MM.1S (cell line): ENCODE measurements around the gene PRSS12.
A peak's percentile ranks its signal among the peaks of the same experiment; 100 is the strongest.

Experiments used
- DNase-seq: peaks from one replicate; pipeline ENCODE4 v3.0.0-alpha.2; 2015
- H2AFZ ChIP-seq: fragments of 300-600 bp; sonication (generic); 2 replicates; pipeline ENCODE4 v1.6.0; 2016; ENCODE audit warnings: antibody characterized with exemption, low read length
- H3F3A ChIP-seq: fragments of 300-600 bp; sonication (generic); 2 replicates; pipeline ENCODE4 v1.6.1; 2016; ENCODE audit warnings: mild to moderate bottlenecking, antibody characterized with exemption, low read length, moderate library complexity, mixed read lengths; ENCODE audit not compliant: insufficient read depth
- H3K27ac ChIP-seq: fragments of 300-600 bp; sonication (generic); 2 replicates; pipeline ENCODE4 v1.5.1; 2016; ENCODE audit warnings: mild to moderate bottlenecking, low read length
- H3K27me3 ChIP-seq: fragments of 300-600 bp; sonication (generic); replicated peaks from 2 replicates; pipeline ENCODE4 v1.6.0; 2016; ENCODE audit warnings: low read length; ENCODE audit not compliant: insufficient read depth
- H3K36me3 ChIP-seq: fragments of 300-600 bp; sonication (generic); replicated peaks from 2 replicates; pipeline ENCODE4 v1.6.1; 2016; ENCODE audit warnings: mild to moderate bottlenecking, low read length, mixed read lengths; ENCODE audit not compliant: insufficient read depth
- H3K4me1 ChIP-seq: fragments of 300-600 bp; sonication (generic); 2 replicates; pipeline ENCODE4 v1.6.1; 2016; ENCODE audit warnings: low read length, mixed read lengths
- H3K4me2 ChIP-seq: fragments of 300-600 bp; sonication (generic); 2 replicates; pipeline ENCODE4 v1.6.0; 2016; ENCODE audit warnings: low read depth, low read length
- H3K4me3 ChIP-seq: fragments of 300-600 bp; sonication (generic); 2 replicates; pipeline ENCODE4 v1.5.1; 2016; ENCODE audit warnings: low read length, mixed read lengths
- H3K79me2 ChIP-seq: fragments of 300-600 bp; sonication (generic); 2 replicates; pipeline ENCODE4 v1.6.1; 2016; ENCODE audit warnings: mixed run types, low read length, mixed read lengths
- H3K9ac ChIP-seq: fragments of 300-600 bp; sonication (generic); 2 replicates; pipeline ENCODE4 v1.6.1; 2016; ENCODE audit warnings: low read length, mixed read lengths
- H3K9me2 ChIP-seq: fragments of 300-600 bp; sonication (generic); replicated peaks from 2 replicates; pipeline ENCODE4 v1.6.1; 2016; ENCODE audit warnings: mild to moderate bottlenecking, low read length, mixed read lengths; ENCODE audit not compliant: insufficient read depth
- H3K9me3 ChIP-seq: fragments of 300-600 bp; sonication (generic); replicated peaks from 2 replicates; pipeline ENCODE4 v1.6.1; 2016; ENCODE audit warnings: mild to moderate bottlenecking, low read length, mixed read lengths; ENCODE audit not compliant: insufficient read depth
- H4K20me1 ChIP-seq: fragments of 300-600 bp; sonication (generic); 2 replicates; pipeline ENCODE4 v1.6.1; 2016; ENCODE audit warnings: mild to moderate bottlenecking, low read length, moderate library complexity, mixed read lengths; ENCODE audit not compliant: insufficient read depth
- CTCF ChIP-seq: fragments of 300-600 bp; sonication (generic); IDR thresholded peaks from 2 replicates; pipeline ENCODE4 v1.5.1; 2016; ENCODE audit warnings: antibody characterized with exemption, low read length, mixed read lengths
- EZH2 ChIP-seq: fragments of 300-600 bp; sonication (generic); optimal IDR thresholded peaks from 2 replicates; pipeline ENCODE3; 2017; ENCODE audit warnings: low read depth, mild to moderate bottlenecking, antibody characterized with exemption, low read length, mixed read lengths
- EZH2phosphoT487 ChIP-seq: fragments of 300-600 bp; sonication (generic); IDR thresholded peaks from 2 replicates; pipeline ENCODE4 v1.6.1; 2018; ENCODE audit warnings: antibody characterized with exemption, low read length

Gene PRSS12

GRCh38 chr4:118398226-118399090 lies 45.7 kb upstream of the PRSS12 start:
- Histone ChIP-seq H3K4me1 (no peaks in the 10 kb centered on the region), H3K27me3 (no peaks in the 10 kb centered on the region), H3K36me3 (no peaks in the 10 kb centered on the region), H4K20me1 (no peaks in the 10 kb centered on the region), H3K4me2 (no peak overlapping the region), H3K27ac (no peak overlapping the region), H3K9ac (no peak overlapping the region), H3F3A (no peaks in the 10 kb centered on the region), H3K9me3 (no peaks in the 10 kb centered on the region), H3K4me3 (no peak overlapping the region), H2AFZ (no peak overlapping the region), H3K9me2 (no peaks in the 10 kb centered on the region), H3K79me2 (no peaks in the 10 kb centered on the region)
- peak; percentile 56 for DNase-seq
- TF ChIP-seq EZH2 = no peak
- TF ChIP-seq CTCF = no peak
- TF ChIP-seq EZH2phosphoT487 = no peak

GRCh38 chr4:118397623-118397979 lies 44.8 kb upstream of the PRSS12 start:
- Histone ChIP-seq H3K9me2 (no peaks in the 10 kb centered on the region), H3K79me2 (no peaks in the 10 kb centered on the region), H3F3A (no peaks in the 10 kb centered on the region), H3K9me3 (no peaks in the 10 kb centered on the region), H3K27me3 (no peaks in the 10 kb centered on the region), H2AFZ (no peak overlapping the region), H3K36me3 (no peaks in the 10 kb centered on the region), H4K20me1 (no peaks in the 10 kb centered on the region), H3K9ac (no peak overlapping the region), H3K4me3 (no peak overlapping the region), H3K27ac (no peak overlapping the region), H3K4me2 (no peak overlapping the region), H3K4me1 (no peaks in the 10 kb centered on the region)
- DNase-seq = no peak
- TF ChIP-seq CTCF = no peak
- TF ChIP-seq EZH2phosphoT487 = no peak
- TF ChIP-seq EZH2 = no peak

GRCh38 chr4:118396881-118397622 lies 44.2 kb upstream of the PRSS12 start:
- no peaks in the 10 kb centered on the region for H3K4me1 ChIP-seq

More at GRCh38 chr4:118396881-118397622, 44.2 kb upstream of the PRSS12 start:
- Histone ChIP-seq H3K79me2 (no peaks in the 10 kb centered on the region), H3K4me3 (no peak overlapping the region), H3K36me3 (no peaks in the 10 kb centered on the region), H2AFZ (no peak overlapping the region), H3K9me3 (no peaks in the 10 kb centered on the region), H3K27ac (no peak overlapping the region), H4K20me1 (no peaks in the 10 kb centered on the region), H3K9ac (no peak overlapping the region), H3K9me2 (no peaks in the 10 kb centered on the region), H3F3A (no peaks in the 10 kb centered on the region), H3K4me2 (no peak overlapping the region), H3K27me3 (no peaks in the 10 kb centered on the region)
- DNase-seq = no peak
- no peak for TF ChIP-seq CTCF
- TF ChIP-seq EZH2phosphoT487 = no peak
- no peak for TF ChIP-seq EZH2
